Activated T-cell treated with anti-CD3 and anti-CD28 coated beads, Interleukin-2, amount 50 U/mL, for 72 hours (primary cell): ENCODE measurements around the gene SLC25A22. TPM values are rescaled to one million over a fixed set of nuclear protein-coding genes. Genes with fewer than 3 reads are reported as not detected.

Experiments used
- ATAC-seq, 2 donors: fragments of 150-1000 bp; cut with Tn5 transposase; replicated peaks in 1 of 2; 2 replicates each; pipeline ENCODE4 v1.10.0; 2021; ENCODE audit warnings: moderate library complexity in 2 of 2, mild to moderate bottlenecking in 1 of 2
- DNase-seq, 2 donors: peaks; one replicate each; pipeline ENCODE4 v3.0.0; 2021 to 2022; ENCODE audit warnings: mixed read lengths in 1 of 2
- H3K27ac Mint-ChIP-seq: one replicate; pipeline ENCODE4 v1.8.0; 2022; ENCODE audit warnings: mild to moderate bottlenecking, moderate library complexity, mixed read lengths
- H3K27me3 Mint-ChIP-seq: one replicate; pipeline ENCODE4 v1.8.0; 2022; ENCODE audit warnings: low read depth, mixed read lengths
- H3K36me3 Mint-ChIP-seq, 2 donors: one replicate each; pipeline ENCODE4 v1.8.0; 2022; ENCODE audit warnings: mixed read lengths in 2 of 2, mild to moderate bottlenecking in 1 of 2; ENCODE audit not compliant: insufficient read depth in 2 of 2
- H3K4me1 Mint-ChIP-seq: one replicate; pipeline ENCODE4 v1.8.0; 2022; ENCODE audit warnings: low read depth, mixed read lengths
- H3K4me3 Mint-ChIP-seq, 2 donors: one replicate each; pipeline ENCODE4 v1.8.0; 2022; ENCODE audit warnings: mild to moderate bottlenecking in 2 of 2, mixed read lengths in 2 of 2, moderate library complexity in 2 of 2
- H3K9me3 Mint-ChIP-seq, 2 donors: one replicate each; pipeline ENCODE4 v1.8.0; 2022; ENCODE audit warnings: mixed read lengths in 2 of 2
- total RNA-seq, 2 donors: library from RNA; stranded (reverse); gene quantifications; one replicate each; pipeline ENCODE4 v1.2.3, GENCODE V29; 2022

Gene SLC25A22
- total RNA-seq, 2 donors from 2014 or later = 30.8 to 40.2 TPM

GRCh38 chr11:823441-824291 is 25.6 kb upstream of the SLC25A22 start:
- peaks cover 13% of the 10 kb centered on the region for H3K27me3 Mint-ChIP-seq
- H3K4me3 Mint-ChIP-seq = no peak overlapping the region
- no peak overlapping the region for H3K27ac Mint-ChIP-seq
- H3K4me1 Mint-ChIP-seq = peaks cover 20% of the 10 kb centered on the region
- H3K36me3 Mint-ChIP-seq = peaks cover 2 to 3% of the 10 kb centered on the region in 2 donors
- H3K9me3 Mint-ChIP-seq = no peaks in the 10 kb centered on the region
- DNase-seq = no peak
- ATAC-seq = no peak

DNA sequence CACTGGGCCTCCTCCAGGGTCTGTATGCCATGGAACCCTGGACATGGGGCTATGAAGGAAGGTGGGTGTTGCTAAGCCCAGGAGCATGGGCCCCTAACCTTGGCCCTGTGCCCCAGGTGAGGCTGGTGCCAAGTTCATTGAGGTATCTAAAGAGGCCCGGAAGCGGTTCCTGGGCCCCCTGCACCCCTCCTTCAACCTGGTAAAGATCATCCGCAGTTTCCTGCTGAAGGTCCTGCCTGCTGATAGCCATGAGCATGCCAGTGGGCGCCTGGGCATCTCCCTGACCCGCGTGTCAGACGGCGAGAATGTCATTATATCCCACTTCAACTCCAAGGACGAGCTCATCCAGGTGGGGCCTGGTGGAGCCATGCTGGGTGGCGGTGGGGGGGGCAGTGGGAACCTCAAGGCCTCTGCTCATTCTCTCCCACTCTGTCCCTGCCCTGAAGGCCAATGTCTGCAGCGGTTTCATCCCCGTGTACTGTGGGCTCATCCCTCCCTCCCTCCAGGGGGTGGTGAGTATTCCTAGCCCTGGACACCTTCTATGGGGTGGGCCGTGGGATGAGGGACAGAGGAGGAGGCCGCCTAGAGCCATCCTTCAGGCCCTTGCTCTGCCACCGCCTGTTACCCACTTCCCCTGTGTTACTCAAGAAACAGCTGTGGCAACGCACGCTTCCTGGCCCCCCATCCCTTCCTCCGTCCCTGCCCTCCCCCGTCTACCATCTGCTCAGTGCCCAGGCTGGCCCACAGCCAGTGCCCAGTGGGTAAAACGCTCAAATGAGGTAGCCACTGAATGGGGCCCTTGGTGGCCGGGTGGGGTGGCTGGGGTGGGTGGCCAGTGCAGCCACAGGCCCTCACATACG is 23.7 kb upstream of the SLC25A22 start:
- peak overlapping the region in 1 of 2 donors; percentile 29 for H3K4me3 Mint-ChIP-seq

DNA sequence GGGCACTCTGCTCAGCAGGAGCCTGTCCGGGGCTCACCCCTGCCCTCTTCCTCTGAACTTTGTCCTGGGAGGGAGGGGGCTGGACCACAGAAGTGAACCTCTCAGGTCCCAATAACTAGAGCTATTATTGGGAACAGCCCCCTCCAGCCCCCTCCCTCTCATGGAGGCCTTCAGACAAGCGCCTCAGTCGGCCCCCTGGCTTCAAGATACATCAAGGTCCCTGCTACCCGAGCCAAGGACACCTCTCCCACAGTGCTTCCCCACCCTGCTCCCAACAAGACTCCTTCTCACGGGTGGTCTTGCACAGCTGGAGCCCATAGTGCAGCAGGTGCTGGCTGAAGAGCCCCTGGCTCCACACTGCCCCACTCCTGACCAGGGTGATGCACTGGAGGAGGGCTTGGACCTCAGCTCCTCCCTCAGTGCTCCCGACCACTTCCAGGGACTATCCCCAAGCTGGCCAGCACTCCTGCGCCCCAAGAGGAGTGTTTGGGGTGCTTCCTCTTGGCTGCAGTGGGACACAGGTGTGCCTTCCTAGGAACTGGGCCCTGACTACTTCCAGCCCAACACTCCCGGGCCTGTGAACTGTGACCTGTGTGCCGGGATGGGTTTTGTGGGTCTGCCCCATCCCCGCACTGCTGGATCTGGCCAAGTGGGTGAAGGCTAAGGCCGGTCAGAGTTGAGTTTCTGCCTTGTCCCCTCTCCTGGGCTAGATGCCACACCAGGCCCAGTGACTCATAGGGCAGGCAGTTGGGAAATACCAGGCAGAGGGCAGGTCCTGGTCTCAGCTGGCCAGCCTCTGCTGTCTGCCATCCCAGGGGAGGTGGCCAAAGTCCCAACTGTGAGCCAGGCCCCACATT is 22.8 kb upstream of the SLC25A22 start:
- ATAC-seq = no peak
- no peaks in the 10 kb centered on the region for H3K9me3 Mint-ChIP-seq
- peaks cover 2 to 3% of the 10 kb centered on the region in 2 donors for H3K36me3 Mint-ChIP-seq
- peaks cover 11% of the 10 kb centered on the region for H3K4me1 Mint-ChIP-seq
- peak overlapping the region; percentile 87 to 89 for H3K4me3 Mint-ChIP-seq
- DNase-seq = no peak
- no peak overlapping the region for H3K27ac Mint-ChIP-seq
- no peaks in the 10 kb centered on the region for H3K27me3 Mint-ChIP-seq

More for the DNA sequence above, 23.7 kb upstream of the SLC25A22 start:
- peaks cover 15% of the 10 kb centered on the region for H3K4me1 Mint-ChIP-seq
- no peak for DNase-seq
- no peaks in the 10 kb centered on the region for H3K27me3 Mint-ChIP-seq
- H3K27ac Mint-ChIP-seq = no peak overlapping the region
- peaks cover 2 to 3% of the 10 kb centered on the region in 2 donors for H3K36me3 Mint-ChIP-seq
- no peaks in the 10 kb centered on the region for H3K9me3 Mint-ChIP-seq
- ATAC-seq = no peak

DNA sequence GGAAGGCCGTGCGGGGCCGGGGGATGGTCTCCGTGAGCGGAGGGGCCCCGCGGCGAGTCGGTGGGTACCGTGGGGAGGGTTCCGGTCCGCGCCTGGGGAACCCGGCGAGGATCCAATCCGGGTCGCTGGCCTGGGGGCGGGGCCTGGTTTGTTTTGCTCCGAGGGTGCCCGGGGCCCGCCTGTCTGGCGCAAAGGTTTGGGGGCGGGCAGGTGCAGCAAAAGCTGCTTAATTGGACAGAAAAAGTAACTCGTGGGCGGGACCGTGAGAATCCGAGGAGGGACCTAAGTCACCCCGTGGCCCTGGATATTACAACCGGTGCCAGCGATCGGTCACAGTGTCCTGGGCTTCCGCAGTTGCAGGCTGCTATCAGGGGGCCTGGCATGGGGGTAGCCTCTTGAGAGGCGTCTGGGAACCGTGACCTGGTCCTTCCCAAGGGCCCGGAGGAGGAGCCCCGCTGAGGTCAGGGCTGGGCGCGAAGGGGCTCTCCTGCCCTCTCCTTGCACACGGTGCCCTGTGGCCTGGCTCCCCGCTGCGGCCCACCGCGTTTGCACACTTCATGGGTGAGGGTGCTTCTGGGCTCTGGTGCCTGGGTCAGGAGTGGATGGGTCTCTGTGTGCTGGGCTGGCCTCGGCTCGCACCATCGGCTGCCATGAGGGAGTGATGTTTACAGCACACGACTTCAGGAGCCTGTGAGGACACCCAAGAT is 22.0 kb upstream of the SLC25A22 start:
- Mint-ChIP-seq H3K27ac (peak overlapping the region; percentile 73), H3K9me3 (no peaks in the 10 kb centered on the region), H3K4me3 (peak overlapping the region; percentile 87 to 89), H3K27me3 (no peaks in the 10 kb centered on the region), H3K4me1 (peaks cover 11% of the 10 kb centered on the region), H3K36me3 (peaks cover 1 to 2% of the 10 kb centered on the region in 2 donors)
- DNase-seq (peak; percentile 95 to 96), ATAC-seq (peak; percentile 77 to 79)

DNA sequence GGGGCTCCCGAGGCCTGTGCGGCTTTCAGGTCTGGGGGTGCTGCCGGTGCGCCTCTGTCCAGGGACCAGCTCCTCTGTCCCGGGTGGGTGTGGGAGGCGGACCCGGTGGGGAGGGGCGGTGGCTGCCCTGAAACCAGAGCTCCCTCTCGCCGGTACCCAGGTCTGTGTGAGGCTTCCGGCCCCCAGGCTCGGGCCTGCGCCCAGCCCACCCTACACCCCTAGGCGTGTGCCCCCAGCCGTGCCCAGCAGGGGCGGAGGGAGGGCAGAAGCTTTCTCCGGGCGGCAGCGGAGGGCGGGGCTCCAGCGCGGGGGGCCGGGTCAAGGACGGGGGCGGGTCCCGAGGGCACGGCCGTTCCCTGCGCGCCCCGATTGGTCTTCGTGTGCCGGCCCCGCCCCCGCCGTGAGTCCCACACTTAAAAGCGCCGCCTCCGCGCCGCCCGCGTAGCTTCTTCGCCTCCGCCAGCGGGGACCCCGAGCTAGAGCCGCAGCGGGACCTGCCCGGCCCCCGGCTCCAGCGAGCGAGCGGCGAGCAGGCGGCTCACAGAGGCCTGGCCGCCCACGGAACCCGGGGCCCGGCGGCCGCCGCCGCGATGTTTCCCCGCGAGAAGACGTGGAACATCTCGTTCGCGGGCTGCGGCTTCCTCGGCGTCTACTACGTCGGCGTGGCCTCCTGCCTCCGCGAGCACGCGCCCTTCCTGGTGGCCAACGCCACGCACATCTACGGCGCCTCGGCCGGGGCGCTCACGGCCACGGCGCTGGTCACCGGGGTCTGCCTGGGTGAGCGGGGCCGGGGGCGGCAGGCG is 21.2 kb upstream of the SLC25A22 start:
- DNase-seq (peak; percentile 94 to 95), ATAC-seq (peak; percentile 80 to 81)
- Mint-ChIP-seq H3K27ac (no peak overlapping the region), H3K9me3 (no peaks in the 10 kb centered on the region), H3K4me3 (peak overlapping the region; percentile 87 to 89), H3K36me3 (no peaks in the 10 kb centered on the region), H3K27me3 (no peaks in the 10 kb centered on the region), H3K4me1 (peaks cover 11% of the 10 kb centered on the region)

GRCh38 chr11:818396-819128 is 20.5 kb upstream of the SLC25A22 start, which contains the start of gene PNPLA2:
PNPLA2 (plus strand) TSS chr11:818914; CDS start chr11:819719, 805 bp downstream.
- DNase-seq = no peak
- H3K36me3 Mint-ChIP-seq = peaks cover 0 to 3% of the 10 kb centered on the region in 2 donors
- no peaks in the 10 kb centered on the region for H3K27me3 Mint-ChIP-seq
- peak within 1 kb of the TSS; percentile 87 to 89 for H3K4me3 Mint-ChIP-seq
- H3K27ac Mint-ChIP-seq = no peak within 1 kb of the TSS
- ATAC-seq = no peak
- peaks cover 15% of the 10 kb centered on the region for H3K4me1 Mint-ChIP-seq
- no peaks in the 10 kb centered on the region for H3K9me3 Mint-ChIP-seq

DNA sequence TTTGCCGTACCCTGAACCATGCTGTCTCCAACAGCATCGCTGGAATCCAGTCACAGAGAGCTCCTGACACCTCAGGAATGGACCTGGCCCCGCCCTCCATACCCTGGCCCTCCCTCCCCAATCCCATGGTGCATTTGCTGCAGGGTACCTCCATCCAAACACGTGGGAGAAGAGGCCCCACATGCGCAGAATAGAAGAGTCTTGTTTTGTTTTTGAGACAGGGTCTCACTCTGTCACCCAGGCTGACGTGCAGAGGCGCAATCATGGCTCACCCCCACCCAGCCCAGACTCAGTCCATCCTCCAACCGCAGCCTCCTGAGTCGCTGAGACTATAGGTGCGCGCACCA is 18.3 kb upstream of the SLC25A22 start:
- no peak for DNase-seq
- Mint-ChIP-seq H3K9me3 (no peaks in the 10 kb centered on the region), H3K4me3 (no peak overlapping the region), H3K36me3 (peaks cover 5 to 8% of the 10 kb centered on the region in 2 donors), H3K27me3 (no peaks in the 10 kb centered on the region), H3K4me1 (peaks cover 29% of the 10 kb centered on the region), H3K27ac (no peak overlapping the region)
- ATAC-seq = no peak

GRCh38 chr11:815675-816432 is 17.8 kb upstream of the SLC25A22 start:
- ATAC-seq (no peak), DNase-seq (no peak)
- Mint-ChIP-seq H3K4me1 (peaks cover 32% of the 10 kb centered on the region), H3K36me3 (peaks cover 5 to 11% of the 10 kb centered on the region in 2 donors), H3K4me3 (no peak overlapping the region), H3K27me3 (no peaks in the 10 kb centered on the region), H3K9me3 (no peaks in the 10 kb centered on the region), H3K27ac (no peak overlapping the region)

DNA sequence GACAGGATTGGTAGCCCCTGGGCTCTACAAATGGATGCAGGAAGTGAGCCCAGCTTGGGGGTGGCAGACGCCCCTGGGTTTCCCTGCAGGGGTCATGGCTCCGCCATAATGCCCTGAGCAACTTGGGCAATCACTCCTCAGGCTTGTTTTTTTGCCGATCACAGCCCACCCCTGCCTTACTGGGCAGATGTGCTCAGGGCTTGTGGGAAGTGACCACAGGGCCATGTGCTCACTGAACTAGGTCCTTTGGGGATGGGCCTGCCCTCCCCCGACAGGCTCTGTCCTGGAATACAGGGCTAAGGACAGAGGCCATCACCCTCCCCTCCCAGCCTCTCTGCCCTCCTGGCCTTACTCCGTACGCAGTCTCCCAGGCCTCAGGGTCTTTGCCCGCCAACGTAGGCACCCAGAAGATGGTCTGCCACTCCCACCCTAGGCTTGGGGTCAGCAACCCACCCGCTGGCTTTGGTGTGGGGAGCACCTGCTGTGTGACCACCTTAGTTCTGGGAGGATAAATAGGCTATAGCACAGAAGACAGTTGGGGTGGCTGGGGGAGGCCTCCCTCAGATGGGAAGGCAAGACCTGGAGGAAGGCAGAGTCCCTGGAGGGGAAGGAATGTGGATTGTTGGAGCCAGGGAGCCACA is 15.5 kb upstream of the SLC25A22 start:
- Mint-ChIP-seq H3K4me1 (peaks cover 40% of the 10 kb centered on the region), H3K27ac (no peak overlapping the region), H3K36me3 (peaks cover 5 to 14% of the 10 kb centered on the region in 2 donors), H3K9me3 (no peaks in the 10 kb centered on the region), H3K4me3 (no peak overlapping the region), H3K27me3 (no peaks in the 10 kb centered on the region)
- DNase-seq (no peak), ATAC-seq (no peak)

DNA sequence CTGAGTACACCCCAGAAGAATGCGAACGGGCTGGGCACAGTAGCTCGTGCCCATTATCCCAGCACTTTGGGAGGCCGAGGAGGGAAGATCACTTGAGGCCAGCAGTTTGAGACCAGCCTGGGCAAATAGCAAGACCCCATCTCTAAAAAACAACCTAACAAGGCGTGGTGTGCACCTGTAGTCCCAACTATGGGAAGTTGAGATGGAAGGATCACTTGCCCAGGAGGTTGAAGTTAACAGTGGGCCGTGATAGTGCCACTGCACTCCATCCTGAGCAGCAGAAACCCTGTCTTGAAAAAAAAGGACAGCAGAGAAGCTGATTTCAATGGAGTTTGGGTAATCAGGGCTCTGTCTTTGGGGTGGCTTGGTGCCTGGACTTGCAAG is 15.0 kb upstream of the SLC25A22 start:
- H3K27ac Mint-ChIP-seq = no peak overlapping the region
- H3K36me3 Mint-ChIP-seq = peaks cover 5 to 14% of the 10 kb centered on the region in 2 donors
- H3K4me3 Mint-ChIP-seq = no peak overlapping the region
- H3K9me3 Mint-ChIP-seq = no peaks in the 10 kb centered on the region
- no peak for ATAC-seq
- DNase-seq = no peak
- no peaks in the 10 kb centered on the region for H3K27me3 Mint-ChIP-seq
- H3K4me1 Mint-ChIP-seq = peaks cover 45% of the 10 kb centered on the region
